Measurements from ENCODE around the gene IRF2BP2.

The IRF2BP2 gene

GRCh38 chr1:234561319-234561718, 48.7 kb downstream of the IRF2BP2 start:
- no peaks in the 10 kb centered on the region for H3F3A ChIP-seq (ENCODE audit: insufficient read depth)
- H3K9ac ChIP-seq (ENCODE audit: low read length), result no peak overlapping the region
- H3K9me2 ChIP-seq (replicated peaks; ENCODE audit: insufficient read depth, low read length), result no peaks in the 10 kb centered on the region
- no peak overlapping the region for H2AFZ ChIP-seq (ENCODE audit: low read depth, low read length, severe bottlenecking)
- H3K4me2 ChIP-seq (ENCODE audit: low read depth, low read length, poor library complexity, severe bottlenecking), result no peak overlapping the region
- no peaks in the 10 kb centered on the region for H3K27me3 ChIP-seq (ENCODE audit: low read length)
- no peak overlapping the region for H3K4me3 ChIP-seq (ENCODE audit: insufficient read depth, low read length, poor library complexity, severe bottlenecking)
- TF ChIP-seq CTCF (IDR thresholded peaks at IDR 0.05; ENCODE audit: insufficient read depth, low read length, poor library complexity, severe bottlenecking), result no peak
- no peak for TF ChIP-seq EZH2phosphoT487 (conservative IDR thresholded peaks at IDR 0.05; ENCODE audit: low read length)
- no peaks in the 10 kb centered on the region for H4K20me1 ChIP-seq (ENCODE audit: low read depth, low read length)
- H3K9me3 ChIP-seq (ENCODE audit: insufficient read depth, low read length), result no peaks in the 10 kb centered on the region
- H3K27ac ChIP-seq (ENCODE audit: low read depth, low read length), result no peak overlapping the region
- H3K36me3 ChIP-seq (ENCODE audit: low read length), result no peaks in the 10 kb centered on the region
- H3K79me2 ChIP-seq (ENCODE audit: insufficient read depth, low read length), result no peaks in the 10 kb centered on the region

- Histone ChIP-seq H3K79me2 (ENCODE audit: insufficient read depth, low read length) (no peaks in the 10 kb centered on the region), H3K9ac (ENCODE audit: low read length) (no peak overlapping the region), H3K9me2 (replicated peaks; ENCODE audit: insufficient read depth, low read length) (no peaks in the 10 kb centered on the region), H3K9me3 (ENCODE audit: insufficient read depth, low read length) (no peaks in the 10 kb centered on the region), H4K20me1 (ENCODE audit: low read depth, low read length) (no peaks in the 10 kb centered on the region), H3F3A (ENCODE audit: insufficient read depth) (no peaks in the 10 kb centered on the region), H3K4me2 (ENCODE audit: low read depth, low read length, poor library complexity, severe bottlenecking) (no peak overlapping the region), H3K27me3 (ENCODE audit: low read length) (no peaks in the 10 kb centered on the region), H3K36me3 (ENCODE audit: low read length) (no peaks in the 10 kb centered on the region), H2AFZ (ENCODE audit: low read depth, low read length, severe bottlenecking) (no peak overlapping the region), H3K4me3 (ENCODE audit: insufficient read depth, low read length, poor library complexity, severe bottlenecking) (no peak overlapping the region), H3K27ac (ENCODE audit: low read depth, low read length) (no peak overlapping the region)
- TF ChIP-seq CTCF (IDR thresholded peaks at IDR 0.05; ENCODE audit: insufficient read depth, low read length, poor library complexity, severe bottlenecking), result no peak
- no peak for TF ChIP-seq EZH2phosphoT487 (conservative IDR thresholded peaks at IDR 0.05; ENCODE audit: low read length)
Observed at GRCh38 chr1:234559902-234560676, 49.9 kb downstream of the IRF2BP2 start.

GRCh38 chr1:234559152-234559901, 50.7 kb downstream of the IRF2BP2 start:
- Histone ChIP-seq H3K4me2 (ENCODE audit: low read depth, low read length, poor library complexity, severe bottlenecking) (no peak overlapping the region), H3K9me2 (replicated peaks; ENCODE audit: insufficient read depth, low read length) (no peaks in the 10 kb centered on the region), H4K20me1 (ENCODE audit: low read depth, low read length) (no peaks in the 10 kb centered on the region), H3F3A (ENCODE audit: insufficient read depth) (no peaks in the 10 kb centered on the region), H3K27ac (ENCODE audit: low read depth, low read length) (no peak overlapping the region), H3K79me2 (ENCODE audit: insufficient read depth, low read length) (no peaks in the 10 kb centered on the region), H2AFZ (ENCODE audit: low read depth, low read length, severe bottlenecking) (no peak overlapping the region), H3K4me3 (ENCODE audit: insufficient read depth, low read length, poor library complexity, severe bottlenecking) (no peak overlapping the region), H3K9me3 (ENCODE audit: insufficient read depth, low read length) (no peaks in the 10 kb centered on the region), H3K27me3 (ENCODE audit: low read length) (no peaks in the 10 kb centered on the region), H3K9ac (ENCODE audit: low read length) (no peak overlapping the region), H3K36me3 (ENCODE audit: low read length) (no peaks in the 10 kb centered on the region)
- no peak for TF ChIP-seq CTCF (IDR thresholded peaks at IDR 0.05; ENCODE audit: insufficient read depth, low read length, poor library complexity, severe bottlenecking)
- TF ChIP-seq EZH2phosphoT487 (conservative IDR thresholded peaks at IDR 0.05; ENCODE audit: low read length), result no peak
